Endometrium (tissue), 2 donors: ENCODE data around the gene TMEM179.

Source experiments
- FAIRE-seq: peaks from 2 replicates; lab custom pipeline; 2012; peaks lifted over from hg19 to GRCh38; lab: Jason Lieb, UNC
- donor health status: control.
- donor health status: control.

TMEM179 gene

GRCh38 chr14:104569435-104569834, 35.1 kb downstream of the TMEM179 start:
- no peak for FAIRE-seq

DNA sequence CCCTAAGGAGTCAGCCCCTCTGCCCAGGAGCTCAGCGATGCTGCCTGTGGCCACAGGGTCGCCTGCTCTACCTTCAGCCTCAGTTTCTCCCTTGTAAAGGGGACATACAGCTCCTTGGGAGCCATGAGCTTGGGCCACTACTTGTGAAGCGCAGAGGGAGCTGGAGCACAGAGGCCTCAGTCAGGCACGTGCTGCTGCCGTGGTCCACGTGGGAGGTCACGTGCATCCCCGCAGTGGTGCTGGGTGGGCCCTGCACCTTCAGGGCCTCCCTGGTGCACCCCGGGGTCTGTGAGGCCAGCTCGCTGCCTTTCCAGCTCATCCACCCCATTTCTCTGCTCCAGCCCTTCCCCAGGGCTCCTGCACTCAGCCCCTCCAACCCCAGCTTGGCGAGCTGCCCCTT, 36.0 kb downstream of the TMEM179 start:
- FAIRE-seq: no peak

DNA sequence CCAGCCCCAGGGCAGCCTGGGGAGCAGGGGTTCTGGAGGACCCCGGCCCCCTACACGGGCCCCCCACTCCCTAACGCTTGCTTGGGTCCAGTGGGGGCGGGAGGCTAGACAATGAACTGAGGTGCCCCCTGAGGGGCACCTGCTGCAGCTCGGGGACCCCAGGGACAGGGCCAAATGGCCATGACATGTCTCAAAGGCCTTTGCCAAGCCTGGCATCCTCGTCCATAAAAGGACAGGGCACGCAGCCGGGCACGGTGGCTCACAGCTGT, 36.7 kb downstream of the TMEM179 start:
- no peak for FAIRE-seq

DNA sequence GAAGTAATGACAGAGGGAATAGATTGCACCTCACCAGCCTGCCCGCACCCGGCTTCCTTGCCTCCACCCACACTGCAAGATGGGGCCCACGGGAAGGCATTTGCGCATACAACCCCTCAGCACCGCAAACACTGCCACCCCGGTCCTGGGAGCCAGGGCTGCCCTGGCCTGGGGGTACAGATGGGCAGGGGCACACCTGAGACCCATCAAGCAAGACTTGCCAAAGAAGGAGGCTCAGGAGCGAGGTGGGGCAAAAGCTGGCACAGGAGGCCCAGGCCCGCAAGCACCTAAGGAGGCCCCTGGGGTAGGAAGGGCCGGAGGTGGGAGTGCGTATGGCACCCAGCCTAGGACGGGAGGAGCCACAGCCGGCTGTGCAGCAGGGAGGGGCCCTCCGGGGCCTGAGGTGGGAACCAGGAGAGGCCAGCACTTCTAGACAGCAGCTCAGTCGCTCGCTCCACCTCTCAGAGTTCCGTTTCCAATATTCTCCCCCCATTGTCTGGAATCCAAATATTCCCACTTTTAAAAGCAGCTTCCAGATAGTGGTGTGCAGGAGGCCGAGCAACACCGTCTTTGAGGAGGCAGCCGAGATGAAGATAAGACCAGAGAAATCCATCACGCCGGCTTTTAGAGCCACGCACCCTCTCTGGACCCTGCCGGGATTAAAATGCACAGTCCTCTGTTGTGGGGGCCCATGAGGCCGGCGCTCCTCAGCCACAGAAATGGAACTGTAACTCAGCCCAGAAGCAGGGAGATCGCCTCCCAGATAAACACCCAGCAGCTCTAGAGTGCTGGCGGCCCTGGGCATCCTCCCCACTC, 37.2 kb downstream of the TMEM179 start:
- no peak for FAIRE-seq

- FAIRE-seq: no peak
Measured at GRCh38 chr14:104564744-104565679, 39.6 kb downstream of the TMEM179 start.

DNA sequence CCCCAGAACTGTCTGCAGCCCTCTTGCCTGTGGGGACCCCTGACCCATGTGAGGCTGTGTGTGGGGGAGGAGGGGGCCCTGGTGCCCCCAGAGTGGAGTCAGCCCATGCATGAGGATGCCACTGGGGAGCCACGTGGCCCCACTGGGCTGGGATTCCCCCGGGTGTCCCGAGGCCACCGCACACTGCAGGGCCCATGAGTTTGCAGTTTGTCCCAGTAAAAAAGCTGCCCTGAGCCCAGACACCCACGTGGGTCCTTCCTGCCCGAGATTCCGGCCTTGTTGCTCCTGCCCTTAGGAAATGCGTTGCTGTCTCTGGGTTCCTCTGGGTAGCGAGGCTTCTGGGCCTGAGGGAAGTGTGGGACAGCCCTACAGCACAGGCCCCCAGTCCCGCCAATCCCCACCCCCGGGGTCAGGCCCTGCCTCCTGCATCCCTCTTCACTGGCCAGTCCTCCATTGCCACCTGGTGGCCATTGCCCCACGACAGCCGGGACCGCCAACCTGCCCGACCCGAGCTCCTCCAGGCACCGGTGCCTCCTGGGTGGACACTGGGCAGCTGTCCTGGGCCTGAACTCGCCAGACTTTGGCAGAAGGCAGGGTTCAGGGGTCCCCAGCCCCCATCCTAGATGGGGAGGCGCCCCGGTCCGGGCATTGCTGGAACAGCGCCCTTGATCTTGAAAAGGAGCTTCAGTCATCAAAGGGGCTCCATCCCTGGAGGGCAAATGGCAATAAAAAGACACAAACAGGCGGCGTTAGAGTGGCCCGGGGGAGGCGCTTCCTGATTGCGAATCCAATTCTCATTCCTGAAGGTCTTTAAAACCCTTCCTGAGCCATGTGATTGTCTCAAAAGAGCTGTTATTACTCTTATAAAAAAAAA, 40.6 kb downstream of the TMEM179 start:
- FAIRE-seq: no peak

- no peak for FAIRE-seq
Measured at GRCh38 chr14:104563191-104563741, 41.3 kb downstream of the TMEM179 start.

- no peak for FAIRE-seq
Measured at GRCh38 chr14:104562606-104563005, 42.0 kb downstream of the TMEM179 start.

DNA sequence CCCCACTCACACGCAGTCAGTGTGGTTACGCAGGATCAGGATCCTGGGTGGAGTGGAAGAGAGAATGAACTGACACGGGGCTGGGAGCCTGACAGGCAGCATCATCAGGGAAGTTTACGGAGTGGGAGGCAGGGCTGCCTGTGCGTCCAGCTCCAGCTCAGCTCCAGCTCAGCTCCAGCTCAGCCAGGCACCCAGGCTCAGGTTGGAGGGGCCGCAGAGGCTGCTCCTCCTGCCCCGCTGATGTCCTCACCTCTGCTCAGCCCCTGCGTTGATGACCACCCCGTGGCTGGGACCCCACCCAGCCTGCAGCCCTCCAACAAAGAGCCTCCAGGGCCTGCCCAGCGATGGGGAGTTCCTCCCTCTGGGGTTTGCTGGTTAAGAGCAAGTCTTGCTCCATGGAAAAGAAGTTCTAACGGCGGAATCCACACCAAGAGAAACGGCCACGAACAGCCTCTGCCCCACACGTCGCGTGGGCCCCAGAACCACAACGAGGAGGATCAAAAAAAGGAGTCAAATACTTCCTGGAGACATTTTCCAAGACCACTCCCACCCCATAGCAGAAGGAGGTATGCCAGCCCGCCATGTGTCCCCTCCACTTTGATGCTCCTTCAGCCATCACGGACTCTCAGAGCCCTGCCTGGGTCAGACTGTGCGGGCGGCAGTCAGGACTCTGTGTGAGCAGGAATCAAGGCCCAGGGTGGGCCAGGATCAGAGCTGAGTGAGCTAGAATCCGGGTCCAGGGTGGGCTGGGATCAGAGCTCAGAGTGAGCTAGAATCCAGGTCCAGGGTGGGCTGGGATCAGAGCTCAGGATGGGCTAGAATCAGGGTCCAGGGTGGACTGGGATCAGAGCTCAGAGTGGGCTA, 42.7 kb downstream of the TMEM179 start:
- FAIRE-seq: no peak

DNA sequence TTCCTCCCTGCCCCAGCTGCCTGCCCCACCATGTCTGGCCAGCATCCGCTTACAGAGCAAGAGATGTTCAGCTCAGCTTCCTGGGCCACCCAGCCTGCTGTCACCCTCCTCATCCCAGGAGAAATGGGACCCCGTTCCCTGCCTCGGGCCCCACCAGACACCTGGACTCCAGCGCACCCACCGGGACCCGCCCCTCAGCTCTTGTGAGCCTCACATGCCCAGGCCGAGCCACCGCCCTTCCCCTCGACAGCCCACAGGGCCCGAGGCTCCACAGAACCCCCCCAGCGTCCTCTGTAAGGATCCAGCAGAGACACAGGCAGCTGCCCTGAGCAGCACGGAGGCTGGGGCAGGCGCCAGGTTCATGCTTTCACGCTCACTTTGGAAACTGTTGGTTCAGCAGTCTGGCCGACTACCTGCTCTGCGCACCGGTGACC, 43.4 kb downstream of the TMEM179 start:
- no peak for FAIRE-seq

DNA sequence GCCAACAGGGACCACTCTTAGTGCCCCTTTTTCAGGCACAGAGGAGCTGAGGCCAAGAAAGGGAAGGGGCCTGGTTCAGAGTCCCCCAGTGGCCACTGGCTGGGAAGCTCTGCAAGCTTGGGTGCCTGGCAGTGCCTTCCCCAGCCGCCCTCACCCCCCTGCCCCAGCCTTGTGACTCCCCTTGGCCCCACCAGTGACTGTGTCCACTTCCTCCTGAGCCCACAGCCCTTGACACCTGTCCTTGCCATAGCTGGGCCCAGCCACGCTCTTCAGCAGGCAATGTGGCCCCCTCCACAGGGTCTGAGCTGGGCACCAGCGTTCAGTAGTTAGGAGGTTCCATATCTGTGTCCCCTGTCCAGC, 44.0 kb downstream of the TMEM179 start:
- no peak for FAIRE-seq

GRCh38 chr14:104559804-104560585, 44.6 kb downstream of the TMEM179 start:
- FAIRE-seq: no peak

- FAIRE-seq: no peak
Measured at GRCh38 chr14:104559028-104559803, 45.4 kb downstream of the TMEM179 start.

- FAIRE-seq: no peak
Measured at GRCh38 chr14:104558231-104559027, 46.1 kb downstream of the TMEM179 start.

DNA sequence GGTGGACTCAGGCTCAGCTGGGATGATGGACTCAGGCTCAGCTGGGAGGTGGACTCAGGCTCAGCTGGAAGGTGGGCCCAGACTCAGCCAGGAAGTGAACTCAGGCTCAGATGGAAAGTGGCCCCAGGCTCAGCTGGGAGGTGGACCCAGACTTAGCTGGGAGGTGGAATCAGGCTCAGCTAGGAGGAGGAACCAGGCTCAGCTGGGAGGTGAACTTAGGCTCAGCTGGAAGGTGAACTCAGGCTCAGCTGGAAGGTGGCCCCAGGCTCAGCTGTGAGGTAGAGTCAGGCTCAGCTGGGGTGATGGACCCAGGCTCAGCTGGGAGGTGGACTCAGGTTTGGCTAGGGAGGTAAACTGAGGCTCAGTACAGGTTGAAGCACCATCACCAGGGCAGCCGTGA, 46.8 kb downstream of the TMEM179 start:
- FAIRE-seq: no peak

DNA sequence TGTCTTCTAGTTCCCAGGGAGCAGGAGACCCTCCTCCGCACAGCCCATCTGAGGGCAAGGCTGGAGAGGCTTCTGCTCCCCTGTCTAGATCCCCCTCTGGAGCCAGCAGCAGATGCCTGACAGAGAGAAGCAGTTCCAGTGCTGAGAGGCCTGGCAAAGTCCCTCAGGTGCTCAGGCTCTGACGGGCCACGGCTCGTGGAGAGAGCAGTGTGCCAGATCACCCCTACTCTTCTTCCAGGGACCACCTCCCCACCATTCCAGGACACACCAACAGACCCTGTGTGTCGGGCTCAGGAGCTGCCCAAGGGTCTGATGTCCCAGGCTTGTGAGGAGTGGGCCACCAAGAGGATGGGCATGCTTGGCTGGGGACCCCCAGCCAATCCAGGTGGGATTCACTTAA, 47.5 kb downstream of the TMEM179 start:
- FAIRE-seq: no peak

- FAIRE-seq: no peak
Measured at GRCh38 chr14:104556256-104557021, 48.1 kb downstream of the TMEM179 start.
